GM12878 (cell line): ENCODE results near the gene MSL2. TPM values are rescaled to one million over a fixed set of nuclear protein-coding genes. Genes with fewer than 3 reads are reported as not detected.

Source experiments
- ATAC-seq: fragments of 200-7000 bp; cut with Tn5 transposase; 3 replicates; pipeline ENCODE4 v1.9.1; 2020; ENCODE audit warnings: mild to moderate bottlenecking, moderate library complexity
- BruUV-seq: library from RNA; stranded (reverse); fragments of 400-500 nt; replicated peaks from 2 replicates; lab custom pipeline; 2021; lab: Mats Ljungman, UMichigan
- CTCF ChIA-PET: fragments of 300-600 bp; sonication (Branson Sonifier 250); formaldehyde crosslinking; extraction: SDS; loops from one replicate; lab custom pipeline; 2021; ENCODE audit warnings: inconsistent platforms; lab: Yijun Ruan, JAX
- POLR2A ChIA-PET: fragments of 350-600 bp; formaldehyde crosslinking; extraction: SDS; loops from one replicate; lab custom pipeline; 2021; ENCODE audit warnings: inconsistent platforms; lab: Charles Lee
- RAD21 ChIA-PET: fragments of 300-600 bp; sonication (Branson Sonifier 250); formaldehyde crosslinking; loops from one replicate; lab custom pipeline; 2023; ENCODE audit warnings: antibody characterized with exemption; ENCODE audit not compliant: unreplicated experiment; lab: Charles Lee
- SMC1A ChIA-PET: fragments of 300-600 bp; sonication (Branson Sonifier 250); formaldehyde crosslinking; loops from one replicate; lab custom pipeline; 2023; ENCODE audit not compliant: unreplicated experiment, uncharacterized antibody; lab: Charles Lee
- DNase-seq: peaks from one replicate; pipeline ENCODE4 v3.0.0-alpha.2; 2011; ENCODE audit warnings: low read depth, low spot score
- FAIRE-seq: peaks from 3 replicates; lab custom pipeline; 2011; peaks lifted over from hg19 to GRCh38; lab: Jason Lieb, UNC
- H2AFZ ChIP-seq: 2 replicates; pipeline ENCODE4 v1.6.0; 2011; ENCODE audit warnings: low read depth, low read length, control low read depth; ENCODE audit not compliant: control insufficient read depth
- H3K27ac ChIP-seq: 2 replicates; pipeline ENCODE4 v1.5.1; 2011; ENCODE audit warnings: control low read depth; ENCODE audit not compliant: control insufficient read depth, insufficient read depth
- H3K27me3 ChIP-seq, 2 experiments: replicated peaks in 1 of 2; 2 replicates each; pipeline versions ENCODE4 v1.6.0 to v1.6.1; 2011; ENCODE audit warnings: low read length in 1 of 2; ENCODE audit not compliant: control insufficient read depth in 2 of 2, insufficient read depth in 2 of 2
- H3K36me3 ChIP-seq, 2 experiments: 2 replicates each; pipeline ENCODE4 v1.5.1; 2011; ENCODE audit warnings: low read length in 1 of 2; ENCODE audit not compliant: control insufficient read depth in 2 of 2, insufficient read depth in 2 of 2
- H3K4me1 ChIP-seq: 2 replicates; pipeline ENCODE4 v1.6.1; 2011; ENCODE audit warnings: mild to moderate bottlenecking, low read length, moderate library complexity, mixed read lengths; ENCODE audit not compliant: control insufficient read depth, insufficient read depth
- H3K4me2 ChIP-seq: 2 replicates; pipeline ENCODE4 v1.6.0; 2011; ENCODE audit warnings: control low read depth; ENCODE audit not compliant: control insufficient read depth, insufficient read depth
- H3K4me3 ChIP-seq: fragments of 200-600 bp; sonication (generic); 2 replicates; pipeline ENCODE4 v1.5.1; 2016
- H3K79me2 ChIP-seq: 2 replicates; pipeline ENCODE4 v1.6.0; 2011; ENCODE audit warnings: low read length; ENCODE audit not compliant: control insufficient read depth, insufficient read depth
- H3K9ac ChIP-seq: 2 replicates; pipeline ENCODE4 v1.8.0; 2011; ENCODE audit warnings: low read length, control low read depth, mixed read lengths; ENCODE audit not compliant: control insufficient read depth, insufficient read depth
- H3K9me3 ChIP-seq: replicated peaks from 3 replicates; pipeline ENCODE4 v1.5.1; 2011; ENCODE audit warnings: mild to moderate bottlenecking, low read length; ENCODE audit not compliant: control insufficient read depth, insufficient read depth
- H4K20me1 ChIP-seq: 2 replicates; pipeline ENCODE4 v1.6.0; 2011; ENCODE audit not compliant: control insufficient read depth, insufficient read depth
- BACH1 ChIP-seq: fragments of 450-650 bp; IDR thresholded peaks from 2 replicates; pipeline ENCODE4 v1.6.1; 2017; ENCODE audit warnings: mild to moderate bottlenecking, borderline replicate concordance
- BMI1 ChIP-seq: fragments of 450-650 bp; IDR thresholded peaks from 2 replicates; pipeline ENCODE4 v1.6.1; 2016; ENCODE audit warnings: mild to moderate bottlenecking, moderate library complexity, borderline replicate concordance
- CHD1 ChIP-seq: IDR thresholded peaks from 2 replicates; pipeline ENCODE4 v1.6.1; 2012; ENCODE audit warnings: low read depth, low read length, improper control_type of control experiment
- CREM ChIP-seq: IDR thresholded peaks from 2 replicates; pipeline ENCODE4 v1.6.1; 2014; ENCODE audit warnings: antibody characterized with exemption, low read depth
- ETV6 ChIP-seq, 2 experiments: fragments of 450-650 bp in 1 of 2; IDR thresholded peaks in 1 of 2; conservative IDR thresholded peaks in 1 of 2; 2 replicates each; pipeline ENCODE4 v1.6.1; 2014; ENCODE audit warnings: antibody characterized with exemption in 1 of 2, borderline replicate concordance in 1 of 2, low read depth in 1 of 2, mild to moderate bottlenecking in 1 of 2, moderate library complexity in 1 of 2
- EZH2 ChIP-seq: IDR thresholded peaks from 2 replicates; pipeline ENCODE4 v1.6.1; 2012; ENCODE audit warnings: low read depth, mild to moderate bottlenecking, control low read depth, inconsistent platforms, low read length, borderline replicate concordance; ENCODE audit not compliant: control insufficient read depth
- IKZF1 ChIP-seq: fragments of 450-650 bp; conservative IDR thresholded peaks from 2 replicates; pipeline ENCODE4 v1.6.1; 2017; ENCODE audit warnings: antibody characterized with exemption, mild to moderate bottlenecking
- MEF2A ChIP-seq: IDR thresholded peaks from 2 replicates; pipeline ENCODE4 v1.6.1; 2011; ENCODE audit warnings: low read depth, mild to moderate bottlenecking, low read length, moderate library complexity; ENCODE audit not compliant: insufficient read depth
- NFYA ChIP-seq: IDR thresholded peaks from 2 replicates; pipeline ENCODE4 v1.6.1; 2011; ENCODE audit warnings: low read depth, mild to moderate bottlenecking, low read length, improper control_type of control experiment, borderline replicate concordance
- PAX8 ChIP-seq: fragments of 450-650 bp; IDR thresholded peaks from 2 replicates; pipeline ENCODE4 v1.6.1; 2017; ENCODE audit warnings: mild to moderate bottlenecking, moderate library complexity
- POLR2AphosphoS2 ChIP-seq: IDR thresholded peaks from 2 replicates; pipeline ENCODE4 v1.6.1; 2011; ENCODE audit warnings: low read depth, mild to moderate bottlenecking, low read length, improper control_type of control experiment, moderate library complexity
- RUNX3 ChIP-seq: IDR thresholded peaks from 2 replicates; pipeline ENCODE4 v1.6.1; 2012; ENCODE audit warnings: low read length, inconsistent platforms
- YBX1 ChIP-seq: fragments of 450-650 bp; IDR thresholded peaks from 2 replicates; pipeline ENCODE4 v1.6.1; 2016; ENCODE audit warnings: antibody characterized with exemption
- YY1 ChIP-seq: IDR thresholded peaks from 2 replicates; pipeline ENCODE4 v1.6.1; 2011; ENCODE audit warnings: low read depth, mild to moderate bottlenecking, low read length
- WGBS: methylation state at CpG from one replicate; pipeline ENCODE4 v1.1.6; 2016; ENCODE audit warnings: low lambda C conversion rate; ENCODE audit not compliant: insufficient replicate concordance, insufficient coverage; ENCODE audit errors: missing lambda C conversion rate; 5-methylcytosine and 5-hydroxymethylcytosine counted together
- in situ Hi-C: fragments of 300-500 bp; cut with MboI; formaldehyde crosslinking; loops from 9 replicates; pipeline ENCODE4 v1.14.3; 2018; ENCODE audit warnings: mixed read lengths
- intact Hi-C: fragments of 100-400 bp; cut with micrococcal nuclease; formaldehyde crosslinking; loops from one replicate; pipeline ENCODE4 v1.14.2; 2022; ENCODE audit not compliant: unreplicated experiment
- polyA plus RNA-seq, 11 experiments: library from polyadenylated mRNA; depleted of rRNA in 4 of 11; unstranded in 6 of 11; stranded (reverse) in 5 of 11; fragments of >200 nt; fragmentation: Nextera tagmentation in 4 of 11; fragmentation: Illumina TruSeq in 1 of 11; extraction: Ambion mirVana in 4 of 11; extraction: Trizol in 1 of 11; gene quantifications; 1 replicate in 1 of 11; 2 replicates in 10 of 11; pipeline versions ENCODE4 v1.2.1 to v1.2.3, GENCODE V29; 2011 to 2016; ENCODE audit warnings: inconsistent platforms in 2 of 11, missing spikeins in 2 of 11, low read depth in 1 of 11
- total RNA-seq, 4 experiments: library from RNA; depleted of rRNA in 3 of 4; stranded (reverse); fragments of >200 nt in 3 of 4; fragmentation: Illumina TruSeq in 1 of 4; extraction: Trizol in 1 of 4; gene quantifications; 2 replicates each; pipeline versions ENCODE4 v1.2.1 to v1.2.3, GENCODE V29; 2013 to 2021
- TF ChIP-seq, protein P1 (sequence below): IDR thresholded peaks from 2 replicates; pipeline ENCODE4 v1.6.1; 2012; ENCODE audit warnings: improper control_type of control experiment, low read depth, low read length; ENCODE audit not compliant: insufficient replicate concordance
- TF ChIP-seq, protein P2 (sequence below): fragments of 450-650 bp; IDR thresholded peaks from 2 replicates; pipeline ENCODE4 v1.6.1; 2018; ENCODE audit warnings: mild to moderate bottlenecking, low read depth, moderate library complexity; ENCODE audit not compliant: partially characterized antibody

Gene MSL2
- total and polyA plus RNA-seq, 10 of the 15 experiments (the other 5 are each of a cell fraction or from before 2014, with no cell fraction given), result 3.5 to 31.7 (median 10.5) TPM

DNA sequence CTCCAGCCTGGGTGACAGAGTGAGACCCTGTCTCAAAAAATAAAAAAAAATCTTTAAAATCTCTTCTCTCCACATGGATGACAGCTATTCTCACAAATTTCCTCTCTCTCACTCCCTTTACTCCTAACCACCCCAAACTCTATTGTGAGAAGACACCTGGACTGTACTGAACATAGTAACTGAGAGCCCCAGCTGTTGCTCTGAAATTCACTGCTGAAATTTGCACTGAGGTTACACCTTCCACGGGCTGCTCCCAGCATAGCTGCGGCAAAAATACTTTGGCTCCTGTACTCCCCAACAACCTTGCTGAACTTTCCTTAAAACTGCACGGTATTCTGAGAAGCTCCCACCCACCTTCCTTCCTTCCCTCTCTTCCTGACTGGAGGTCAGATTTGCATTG lies 49.6 kb upstream of the MSL2 start:
- H2AFZ ChIP-seq, result no peak overlapping the region
- no peak for TF ChIP-seq EZH2
- no peak for TF ChIP-seq RUNX3
- TF ChIP-seq, protein P1, sequence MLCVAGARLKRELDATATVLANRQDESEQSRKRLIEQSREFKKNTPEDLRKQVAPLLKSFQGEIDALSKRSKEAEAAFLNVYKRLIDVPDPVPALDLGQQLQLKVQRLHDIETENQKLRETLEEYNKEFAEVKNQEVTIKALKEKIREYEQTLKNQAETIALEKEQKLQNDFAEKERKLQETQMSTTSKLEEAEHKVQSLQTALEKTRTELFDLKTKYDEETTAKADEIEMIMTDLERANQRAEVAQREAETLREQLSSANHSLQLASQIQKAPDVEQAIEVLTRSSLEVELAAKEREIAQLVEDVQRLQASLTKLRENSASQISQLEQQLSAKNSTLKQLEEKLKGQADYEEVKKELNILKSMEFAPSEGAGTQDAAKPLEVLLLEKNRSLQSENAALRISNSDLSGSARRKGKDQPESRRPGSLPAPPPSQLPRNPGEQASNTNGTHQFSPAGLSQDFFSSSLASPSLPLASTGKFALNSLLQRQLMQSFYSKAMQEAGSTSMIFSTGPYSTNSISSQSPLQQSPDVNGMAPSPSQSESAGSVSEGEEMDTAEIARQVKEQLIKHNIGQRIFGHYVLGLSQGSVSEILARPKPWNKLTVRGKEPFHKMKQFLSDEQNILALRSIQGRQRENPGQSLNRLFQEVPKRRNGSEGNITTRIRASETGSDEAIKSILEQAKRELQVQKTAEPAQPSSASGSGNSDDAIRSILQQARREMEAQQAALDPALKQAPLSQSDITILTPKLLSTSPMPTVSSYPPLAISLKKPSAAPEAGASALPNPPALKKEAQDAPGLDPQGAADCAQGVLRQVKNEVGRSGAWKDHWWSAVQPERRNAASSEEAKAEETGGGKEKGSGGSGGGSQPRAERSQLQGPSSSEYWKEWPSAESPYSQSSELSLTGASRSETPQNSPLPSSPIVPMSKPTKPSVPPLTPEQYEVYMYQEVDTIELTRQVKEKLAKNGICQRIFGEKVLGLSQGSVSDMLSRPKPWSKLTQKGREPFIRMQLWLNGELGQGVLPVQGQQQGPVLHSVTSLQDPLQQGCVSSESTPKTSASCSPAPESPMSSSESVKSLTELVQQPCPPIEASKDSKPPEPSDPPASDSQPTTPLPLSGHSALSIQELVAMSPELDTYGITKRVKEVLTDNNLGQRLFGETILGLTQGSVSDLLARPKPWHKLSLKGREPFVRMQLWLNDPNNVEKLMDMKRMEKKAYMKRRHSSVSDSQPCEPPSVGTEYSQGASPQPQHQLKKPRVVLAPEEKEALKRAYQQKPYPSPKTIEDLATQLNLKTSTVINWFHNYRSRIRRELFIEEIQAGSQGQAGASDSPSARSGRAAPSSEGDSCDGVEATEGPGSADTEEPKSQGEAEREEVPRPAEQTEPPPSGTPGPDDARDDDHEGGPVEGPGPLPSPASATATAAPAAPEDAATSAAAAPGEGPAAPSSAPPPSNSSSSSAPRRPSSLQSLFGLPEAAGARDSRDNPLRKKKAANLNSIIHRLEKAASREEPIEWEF, result no peak
- TF ChIP-seq MEF2A, result no peak
- no peak for TF ChIP-seq YY1
- TF ChIP-seq PAX8, result no peak
- no peak for TF ChIP-seq POLR2AphosphoS2
- TF ChIP-seq CHD1, result no peak
- no peak for TF ChIP-seq NFYA
- no peak for TF ChIP-seq IKZF1
- TF ChIP-seq BMI1, result no peak
- no peak for TF ChIP-seq ETV6 (conservative IDR thresholded peaks at IDR 0.05 in 1 of 2, IDR thresholded peaks at IDR 0.05 in 1 of 2; ENCODE audit: borderline replicate concordance in 1 of 2, low read depth in 1 of 2)
- no peak for TF ChIP-seq CREM
- TF ChIP-seq YBX1, result no peak
- TF ChIP-seq, protein P2, sequence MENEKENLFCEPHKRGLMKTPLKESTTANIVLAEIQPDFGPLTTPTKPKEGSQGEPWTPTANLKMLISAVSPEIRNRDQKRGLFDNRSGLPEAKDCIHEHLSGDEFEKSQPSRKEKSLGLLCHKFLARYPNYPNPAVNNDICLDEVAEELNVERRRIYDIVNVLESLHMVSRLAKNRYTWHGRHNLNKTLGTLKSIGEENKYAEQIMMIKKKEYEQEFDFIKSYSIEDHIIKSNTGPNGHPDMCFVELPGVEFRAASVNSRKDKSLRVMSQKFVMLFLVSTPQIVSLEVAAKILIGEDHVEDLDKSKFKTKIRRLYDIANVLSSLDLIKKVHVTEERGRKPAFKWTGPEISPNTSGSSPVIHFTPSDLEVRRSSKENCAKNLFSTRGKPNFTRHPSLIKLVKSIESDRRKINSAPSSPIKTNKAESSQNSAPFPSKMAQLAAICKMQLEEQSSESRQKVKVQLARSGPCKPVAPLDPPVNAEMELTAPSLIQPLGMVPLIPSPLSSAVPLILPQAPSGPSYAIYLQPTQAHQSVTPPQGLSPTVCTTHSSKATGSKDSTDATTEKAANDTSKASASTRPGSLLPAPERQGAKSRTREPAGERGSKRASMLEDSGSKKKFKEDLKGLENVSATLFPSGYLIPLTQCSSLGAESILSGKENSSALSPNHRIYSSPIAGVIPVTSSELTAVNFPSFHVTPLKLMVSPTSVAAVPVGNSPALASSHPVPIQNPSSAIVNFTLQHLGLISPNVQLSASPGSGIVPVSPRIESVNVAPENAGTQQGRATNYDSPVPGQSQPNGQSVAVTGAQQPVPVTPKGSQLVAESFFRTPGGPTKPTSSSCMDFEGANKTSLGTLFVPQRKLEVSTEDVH, result no peak
- TF ChIP-seq BACH1, result no peak
- no peak for FAIRE-seq
- ATAC-seq, result no peak
- 30% methylated on average over 3 of the region's 3 CpGs for WGBS
- H3K9me3 ChIP-seq, result no peaks in the 10 kb centered on the region
- DNase-seq, result no peak
- CTCF ChIA-PET, result no interaction called here
- RAD21 ChIA-PET, result no interaction called here
- SMC1A ChIA-PET, result interaction anchor here (0.5 to 0.9 kb wide), 2 partner anchors 29 to 33 kb away, joined by 3 read pairs; no protein-coding TSS in a partner anchor
- H3K79me2 ChIP-seq, result no peaks in the 10 kb centered on the region
- H3K4me2 ChIP-seq, result no peak overlapping the region
- no peaks in the 10 kb centered on the region for H3K36me3 ChIP-seq
- intact Hi-C loops, result no loop called here
- BruUV-seq, result no TSS peak
- H3K27ac ChIP-seq, result no peak overlapping the region
- H3K4me3 ChIP-seq, result no peak overlapping the region
- peaks cover 0 to 3% of the 10 kb centered on the region in 2 experiments; a peak in 2 of 4 replicates for H3K27me3 ChIP-seq
- H3K4me1 ChIP-seq, result peaks cover 4% of the 10 kb centered on the region; the same call in 1 of the 2 replicates
- POLR2A ChIA-PET, result no interaction called here
- H4K20me1 ChIP-seq, result no peaks in the 10 kb centered on the region
- no peak overlapping the region for H3K9ac ChIP-seq
- in situ Hi-C loops, result loop anchor here (5.0 kb wide), 1 partner anchor 48 kb away; the partner anchor contains the start of gene MSL2
